Coronary artery (tissue), 2 donors: ENCODE results near the gene GPR55.

Source experiments
- DNase-seq: peaks from one replicate; pipeline ENCODE4 v3.0.0-alpha.2; 2017; ENCODE audit warnings: low spot score
- H3K27ac ChIP-seq, 2 donors: fragments of 200-600 bp; sonication (generic); one replicate each; pipeline ENCODE4 v1.5.1; 2016 to 2019
- H3K4me3 ChIP-seq: fragments of 200-600 bp; sonication (generic); 2 replicates; pipeline ENCODE4 v1.5.1; 2016; ENCODE audit warnings: mild to moderate bottlenecking, moderate library complexity
- CTCF ChIP-seq: fragments of 200-600 bp; sonication (generic); IDR thresholded peaks from one replicate; pipeline ENCODE4 v1.5.1; 2019; ENCODE audit warnings: antibody characterized with exemption

GPR55 gene

DNA sequence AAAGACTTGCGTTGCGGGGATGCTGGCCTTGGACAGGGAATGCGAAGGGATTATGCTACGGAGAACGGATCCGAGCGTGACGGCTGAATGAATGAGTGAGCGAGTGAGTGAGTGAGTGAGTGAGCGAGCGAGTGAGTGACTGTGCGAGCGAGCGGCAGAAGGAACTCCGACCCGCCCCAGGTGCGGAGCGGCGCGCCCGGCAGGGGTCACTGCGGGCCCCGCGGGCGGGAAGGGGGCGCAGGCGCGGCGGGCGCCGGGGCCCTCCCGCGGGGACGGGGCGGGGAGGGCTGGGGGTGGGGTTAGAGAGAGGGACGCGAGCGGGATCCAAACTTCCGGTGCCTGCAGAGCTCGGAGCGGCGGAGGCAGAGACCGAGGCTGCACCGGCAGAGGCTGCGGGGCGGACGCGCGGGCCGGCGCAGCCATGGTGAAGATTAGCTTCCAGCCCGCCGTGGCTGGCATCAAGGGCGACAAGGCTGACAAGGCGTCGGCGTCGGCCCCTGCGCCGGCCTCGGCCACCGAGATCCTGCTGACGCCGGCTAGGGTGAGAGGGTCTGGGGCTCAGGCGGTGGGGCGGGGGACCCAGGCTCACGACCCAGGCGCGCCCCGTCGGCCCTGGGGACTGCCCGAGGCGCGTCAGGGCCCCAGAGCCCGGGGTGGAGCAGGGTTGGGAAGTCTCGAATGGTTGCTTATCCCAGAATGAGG, 60.3 kb downstream of the GPR55 start, which contains the start of gene ITM2C:
Gene ITM2C, plus strand, starts transcription at position 338 of the 702 bp plus-strand sequence. Its CDS starts 84 bp downstream, at position 422.
- H3K4me3 ChIP-seq: peak within 1 kb of the TSS; percentile 85
- no peak for TF ChIP-seq CTCF
- no peak for DNase-seq
- peak within 1 kb of the TSS in 1 of 2 donors; percentile 35 for H3K27ac ChIP-seq

GRCh38 chr2:230864122-230864604, 60.9 kb downstream of the GPR55 start:
- DNase-seq: no peak
- no peak overlapping the region for H3K27ac ChIP-seq
- peak overlapping the region; percentile 85 for H3K4me3 ChIP-seq
- TF ChIP-seq CTCF: no peak

GRCh38 chr2:230863442-230864121, 61.5 kb downstream of the GPR55 start:
- H3K4me3 ChIP-seq: no peak overlapping the region
- TF ChIP-seq CTCF: no peak
- H3K27ac ChIP-seq: no peak overlapping the region
- DNase-seq: no peak

DNA sequence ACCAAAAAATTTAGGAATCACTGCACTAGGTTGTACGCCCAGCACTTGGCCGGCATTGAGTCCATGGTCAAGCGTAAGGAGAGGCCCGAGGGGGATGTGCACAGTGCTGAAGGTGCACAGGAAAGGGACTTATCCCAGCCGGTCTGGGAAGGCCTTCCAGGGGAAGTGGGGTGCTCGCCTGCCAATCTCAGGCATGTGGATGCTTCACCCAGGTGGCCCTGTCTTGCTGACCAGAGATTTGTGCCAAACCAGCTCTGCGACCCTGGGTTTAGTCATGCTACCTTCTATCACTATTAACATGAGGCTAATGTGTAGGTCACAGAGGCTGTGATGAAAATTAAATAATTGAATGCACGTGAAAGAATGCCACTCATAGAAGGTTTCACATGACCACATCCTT, 62.0 kb downstream of the GPR55 start:
- no peak overlapping the region for H3K4me3 ChIP-seq
- no peak for TF ChIP-seq CTCF
- H3K27ac ChIP-seq: no peak overlapping the region
- no peak for DNase-seq

GRCh38 chr2:230862292-230862691, 62.8 kb downstream of the GPR55 start:
- TF ChIP-seq CTCF: no peak
- Histone ChIP-seq H3K27ac (no peak overlapping the region), H3K4me3 (no peak overlapping the region)
- DNase-seq: no peak

- no peak for TF ChIP-seq CTCF
- H3K4me3 ChIP-seq: no peak overlapping the region
- DNase-seq: no peak
- H3K27ac ChIP-seq: no peak overlapping the region
Measured at GRCh38 chr2:230861552-230862255, 63.3 kb downstream of the GPR55 start.
